Islet precursor cell (in vitro differentiated cells): ENCODE measurements around the gene NAA38.

ENCODE experiments used
- DNase-seq: peaks from one replicate; pipeline ENCODE4 v3.0.0-alpha.2; 2018

The NAA38 gene

GRCh38 chr17:7839876-7840261 is 17.5 kb downstream of the NAA38 start:
- DNase-seq = no peak

DNA sequence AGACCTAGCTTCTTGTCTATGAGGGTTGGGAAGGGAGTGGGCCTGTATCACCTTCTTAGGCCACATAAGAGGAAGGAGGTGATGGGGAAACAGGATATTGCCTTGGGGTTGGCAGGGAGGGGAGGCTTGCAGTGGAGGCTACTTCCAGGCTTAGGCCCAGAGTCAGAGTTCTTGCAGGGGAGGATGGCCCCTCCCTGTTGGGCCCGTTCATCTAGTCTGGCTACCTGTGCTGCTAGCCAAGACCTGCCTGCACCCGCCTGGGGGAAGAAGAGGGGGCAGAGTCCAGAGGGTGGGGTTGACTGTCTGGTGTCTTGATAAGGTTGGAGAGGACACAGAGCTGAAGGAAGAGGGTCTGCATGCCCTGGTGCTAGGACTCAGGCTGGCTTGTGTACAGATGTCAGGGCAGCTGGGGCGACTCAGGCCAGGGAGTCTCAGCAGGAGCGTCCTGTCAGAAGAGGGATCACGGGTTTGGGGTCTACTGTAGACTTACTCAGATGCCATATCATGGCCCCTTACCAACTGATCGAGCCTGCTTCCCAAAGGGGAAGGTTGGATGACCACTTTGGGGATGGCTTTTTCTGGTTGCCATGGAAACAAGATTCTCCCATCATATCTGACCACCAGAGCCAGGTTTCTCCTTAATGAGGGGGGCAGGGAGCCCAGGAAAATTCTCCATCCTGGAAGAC is 18.0 kb downstream of the NAA38 start:
- DNase-seq = peak; percentile 84

DNA sequence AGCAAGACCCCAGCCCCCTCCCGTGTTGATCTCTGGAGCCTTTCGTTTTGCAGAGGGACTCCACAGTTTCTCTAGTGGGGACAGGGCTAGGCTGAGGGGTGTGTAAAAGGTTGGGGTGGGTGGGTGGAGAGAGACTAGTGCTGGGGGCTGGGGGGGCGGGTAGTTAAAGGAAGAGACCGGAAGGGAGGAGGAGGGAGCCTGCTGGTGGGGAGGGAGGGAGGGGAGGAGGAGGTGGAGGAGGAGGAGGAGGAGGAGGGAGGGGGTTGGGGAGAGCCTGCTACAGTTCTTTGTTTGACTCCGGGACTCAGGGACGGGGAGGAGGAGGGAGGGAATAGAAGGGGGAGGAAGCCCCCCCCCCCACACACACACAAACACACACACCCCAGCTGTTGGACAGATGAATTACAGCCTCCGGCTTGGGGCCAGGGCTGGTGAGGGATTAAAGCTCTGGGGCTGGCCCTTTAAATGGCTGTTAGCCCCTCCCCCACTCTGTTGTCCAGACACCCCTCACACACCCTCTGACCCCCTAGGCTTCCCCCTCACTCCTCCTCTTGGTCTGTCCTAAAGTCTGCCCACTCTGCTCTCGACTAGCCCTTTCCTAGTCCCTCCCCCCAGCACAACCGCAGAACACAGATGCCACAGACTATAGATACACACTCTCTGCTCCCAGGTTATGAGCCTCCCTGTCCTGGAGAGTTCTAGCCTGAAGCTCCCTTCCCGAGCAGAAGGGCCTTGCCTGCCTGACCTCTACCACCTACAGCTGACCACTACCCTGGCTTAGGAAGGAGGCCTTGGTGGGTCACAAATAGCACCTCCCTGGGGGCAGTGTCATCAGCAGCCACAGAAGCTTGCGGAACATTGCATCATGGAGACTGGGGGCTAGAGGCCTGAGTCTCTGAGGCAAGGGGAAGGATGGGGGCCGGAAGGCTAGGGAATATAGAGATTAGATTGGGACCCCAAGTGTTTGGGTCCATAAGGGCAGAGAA is 19.0 kb downstream of the NAA38 start:
- peak; percentile 95 for DNase-seq

DNA sequence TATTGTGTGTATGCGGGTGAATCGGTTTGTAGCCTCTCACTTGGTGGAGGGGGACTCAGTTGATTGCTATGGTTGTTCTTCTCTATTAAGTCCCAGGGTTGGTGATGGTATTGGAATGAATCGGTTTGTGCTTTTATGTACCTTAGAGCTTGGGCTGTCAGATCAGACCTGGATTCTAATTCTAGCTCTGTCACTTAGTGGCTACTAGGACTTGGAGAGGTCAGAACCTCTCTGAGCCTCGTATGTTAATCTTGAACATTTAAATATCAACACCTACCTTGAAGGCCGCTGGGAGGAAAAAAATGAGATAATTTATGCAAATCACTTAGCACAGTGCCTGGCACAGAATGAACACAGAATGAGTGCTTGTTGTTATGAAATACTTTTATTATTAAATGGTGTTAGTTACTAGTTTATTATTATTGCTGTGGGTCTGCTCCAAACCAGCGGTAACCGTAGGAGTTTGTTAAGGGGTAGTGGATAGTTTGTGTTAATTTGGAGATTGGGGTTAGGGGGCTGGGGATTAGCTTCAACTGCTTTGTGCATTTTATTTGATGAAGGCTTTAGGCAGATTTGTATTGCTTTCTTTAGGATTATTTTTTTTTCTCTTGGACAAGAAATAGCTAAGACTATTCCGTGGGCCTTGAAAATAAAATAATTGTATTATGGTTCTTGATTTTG is 19.8 kb downstream of the NAA38 start:
- no peak for DNase-seq

- peak; percentile 100 for DNase-seq
Measured at GRCh38 chr17:7836596-7837407, 20.6 kb downstream of the NAA38 start.

DNA sequence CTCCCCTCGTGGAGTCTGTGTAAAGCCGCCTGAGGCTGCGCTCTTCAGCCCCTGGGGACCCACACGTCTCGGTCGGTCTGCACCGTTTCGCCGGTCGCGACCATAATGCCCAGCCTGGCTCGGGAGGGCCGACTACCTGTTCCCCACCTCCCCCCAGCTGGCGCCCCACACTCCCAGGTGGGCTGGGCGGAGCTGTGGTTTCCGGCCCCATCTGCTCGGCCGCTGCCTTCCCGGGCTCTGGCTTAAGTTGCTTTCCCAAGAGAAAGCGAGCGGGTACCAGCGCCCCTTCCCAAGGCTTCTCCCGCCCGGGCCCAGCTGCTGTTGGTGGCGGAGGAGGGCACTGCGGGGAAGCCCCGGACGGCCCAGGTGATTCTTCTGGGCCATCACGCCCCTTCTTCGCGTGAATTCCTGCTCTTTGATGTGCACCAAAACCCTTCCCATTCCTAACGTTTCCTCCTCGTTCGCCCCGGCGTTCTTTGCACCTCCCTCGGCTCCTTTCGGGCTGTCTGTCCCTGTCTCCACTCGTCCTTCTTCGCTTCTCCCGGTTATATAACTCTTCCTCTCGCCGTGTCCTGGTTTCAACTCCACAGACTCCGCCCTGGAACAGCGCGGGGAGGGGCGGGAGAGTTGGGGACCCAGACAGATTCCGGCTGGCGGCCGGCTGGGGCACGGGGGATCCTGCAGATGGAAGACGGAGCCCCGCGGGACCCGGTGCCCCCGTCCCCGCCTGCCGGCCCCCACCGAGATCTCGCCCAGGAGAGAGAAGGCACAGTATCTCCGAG is 21.4 kb downstream of the NAA38 start:
- DNase-seq = no peak

DNA sequence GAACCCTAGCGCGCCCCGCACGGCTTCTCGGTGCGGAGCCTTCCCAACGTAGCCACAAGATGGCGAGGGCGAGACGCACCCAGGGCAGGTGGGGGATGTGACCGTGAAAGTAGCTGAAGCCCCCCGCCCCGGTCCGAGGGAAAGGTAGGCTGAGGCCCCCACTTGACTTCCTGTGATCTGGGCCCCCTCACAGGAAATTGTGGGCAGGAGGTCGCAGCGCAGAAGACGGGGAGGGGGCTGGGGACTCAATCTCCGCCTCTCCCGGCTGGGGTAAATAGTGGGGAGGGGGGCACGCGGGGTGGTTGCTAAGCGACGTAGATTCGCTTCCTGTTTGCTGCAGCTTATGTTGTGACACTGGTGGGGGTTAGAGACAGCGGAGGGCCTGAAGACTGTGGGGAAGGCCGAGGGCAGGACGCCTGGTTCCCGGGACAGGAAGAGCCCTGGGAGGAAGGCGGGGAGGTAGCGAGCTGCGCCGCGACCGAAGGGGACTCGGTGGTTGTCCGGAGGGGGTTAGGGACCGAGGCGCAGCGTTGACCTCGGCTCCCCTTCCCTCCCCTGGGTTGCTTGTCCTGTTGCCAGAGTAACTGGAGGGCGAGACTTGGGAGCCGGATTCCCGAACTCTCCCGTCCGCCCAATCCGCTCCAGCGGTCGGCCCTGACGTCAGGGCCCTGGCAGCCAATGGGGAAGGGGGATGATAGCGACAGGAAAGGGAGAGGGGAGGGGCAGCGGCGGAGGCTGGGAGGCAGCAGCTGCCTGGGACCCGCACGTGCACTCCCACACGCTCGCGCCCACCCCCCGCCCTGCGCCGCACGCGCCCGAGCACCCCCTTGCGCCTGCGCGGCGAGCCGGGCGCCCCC is 22.2 kb downstream of the NAA38 start:
- peak; percentile 100 for DNase-seq

GRCh38 chr17:7834542-7834956 is 22.8 kb downstream of the NAA38 start:
- DNase-seq = no peak

DNA sequence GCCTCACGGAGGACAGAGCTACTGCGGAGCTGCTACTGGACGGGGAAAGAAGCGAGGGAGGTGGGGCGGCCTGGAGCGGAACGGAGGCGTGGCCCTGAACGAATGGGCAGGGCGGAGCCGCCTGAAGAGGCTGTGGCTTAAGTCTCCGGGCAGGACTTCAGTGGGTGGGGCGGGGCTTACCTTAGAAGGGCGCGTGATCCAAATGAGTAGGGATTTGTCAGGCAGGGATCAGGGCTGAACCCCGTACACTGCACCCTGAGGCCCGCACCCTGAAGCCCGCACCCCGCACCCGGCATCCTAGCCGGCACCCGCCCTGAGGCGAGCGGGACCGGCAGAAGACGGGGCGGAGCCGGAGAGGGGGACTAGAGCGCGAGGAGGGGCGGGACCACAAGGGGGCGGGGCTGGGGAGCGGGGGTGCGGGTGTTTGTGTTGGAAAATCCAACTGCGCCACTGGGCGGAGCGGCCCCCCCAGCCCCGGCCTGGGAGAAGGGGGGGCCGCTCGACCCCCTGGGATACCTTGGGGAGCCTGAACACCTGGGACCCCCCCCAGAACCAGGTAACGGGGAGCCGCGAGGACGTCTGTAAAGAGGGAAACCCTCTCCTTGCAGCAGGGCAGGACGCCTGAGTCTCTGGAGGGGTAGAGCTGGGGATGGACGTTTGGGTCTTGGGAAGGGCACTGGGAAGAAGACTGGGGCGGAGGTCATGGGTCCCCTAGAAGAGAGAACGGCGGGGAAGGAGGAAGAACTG is 23.4 kb downstream of the NAA38 start, which contains the start of gene KDM6B:
Gene KDM6B, plus strand, starts transcription at position 423 of the 747 bp plus-strand sequence. CDS start 11,338 bp downstream, outside the sequence.
- peak; percentile 99 for DNase-seq

DNA sequence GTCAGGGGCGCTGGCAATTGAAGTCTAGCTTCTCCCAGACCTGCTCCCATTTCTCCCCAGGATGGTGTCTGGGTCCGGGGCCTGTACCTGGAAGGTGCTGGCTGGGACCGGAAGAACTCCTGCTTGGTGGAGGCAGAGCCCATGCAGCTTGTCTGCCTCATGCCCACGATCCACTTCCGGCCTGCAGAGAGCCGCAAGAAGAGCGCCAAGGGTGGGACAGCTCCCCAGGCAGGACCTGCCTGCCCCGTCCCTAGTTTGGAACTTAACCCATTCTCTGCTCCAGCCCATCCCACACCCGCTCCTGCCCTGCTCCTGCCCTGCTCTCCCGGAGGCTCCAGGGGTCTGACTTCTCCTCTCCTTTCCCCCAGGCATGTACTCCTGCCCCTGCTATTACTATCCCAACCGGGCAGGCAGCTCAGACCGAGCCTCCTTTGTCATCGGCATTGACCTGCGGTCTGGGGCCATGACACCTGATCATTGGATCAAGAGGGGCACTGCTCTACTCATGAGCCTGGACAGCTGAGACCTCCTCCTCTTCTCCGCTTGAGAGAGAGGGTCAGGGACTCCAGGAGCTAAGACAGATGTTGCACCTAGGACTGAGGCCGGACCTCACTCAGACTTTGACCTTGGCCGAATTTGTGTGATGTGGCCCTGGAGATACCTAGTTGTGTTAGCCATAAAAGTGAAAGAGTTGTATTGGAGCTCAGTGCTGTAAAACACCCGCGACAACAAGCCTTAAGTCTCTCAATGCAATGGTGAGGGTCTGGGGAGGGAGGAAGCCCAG is 24.2 kb downstream of the NAA38 start:
- no peak for DNase-seq

- no peak for DNase-seq
Measured at GRCh38 chr17:7832431-7832830, 24.9 kb downstream of the NAA38 start.

DNA sequence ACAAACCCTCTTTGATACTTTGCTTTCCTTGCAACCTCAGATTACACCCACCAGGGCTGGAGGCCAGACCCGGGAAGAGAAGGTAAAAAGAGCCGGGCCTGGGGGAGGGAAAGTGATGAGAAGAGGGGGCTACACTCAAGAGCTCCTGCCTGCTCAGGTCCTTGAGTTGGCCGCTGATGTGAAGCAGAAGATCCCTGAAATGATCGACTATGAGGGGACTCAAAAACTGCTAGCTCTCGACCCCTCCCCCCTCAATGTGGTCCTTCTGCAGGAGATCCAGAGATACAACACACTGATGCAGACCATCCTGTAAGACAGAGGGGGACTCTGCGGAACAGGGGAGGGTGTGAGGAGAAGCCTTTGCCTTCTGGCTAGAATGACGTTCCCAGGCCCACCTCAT is 26.1 kb downstream of the NAA38 start:
- no peak for DNase-seq

DNA sequence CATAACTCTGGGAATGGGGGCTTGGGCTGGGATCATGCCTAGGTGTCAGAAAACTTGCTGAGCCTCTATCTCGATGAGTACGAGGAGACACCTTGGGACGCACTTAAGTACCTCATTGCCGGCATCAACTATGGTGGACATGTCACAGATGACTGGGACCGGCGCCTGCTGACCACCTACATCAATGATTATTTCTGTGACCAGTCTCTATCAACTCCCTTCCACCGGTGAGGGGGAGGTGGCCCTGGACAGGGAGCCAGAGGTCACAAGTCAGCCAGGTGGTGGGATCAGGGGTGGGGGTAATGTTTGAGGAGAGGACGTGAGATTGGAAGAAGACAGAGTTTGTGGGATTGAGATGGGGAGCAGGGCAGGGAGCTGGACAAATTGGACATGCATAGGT is 26.7 kb downstream of the NAA38 start:
- DNase-seq = no peak

- no peak for DNase-seq
Measured at GRCh38 chr17:7825206-7825990, 32.0 kb downstream of the NAA38 start.

- no peak for DNase-seq
Measured at GRCh38 chr17:7824021-7824924, 33.1 kb downstream of the NAA38 start.

- peak; percentile 89 for DNase-seq
Measured at GRCh38 chr17:7823581-7824001, 33.8 kb downstream of the NAA38 start.

DNA sequence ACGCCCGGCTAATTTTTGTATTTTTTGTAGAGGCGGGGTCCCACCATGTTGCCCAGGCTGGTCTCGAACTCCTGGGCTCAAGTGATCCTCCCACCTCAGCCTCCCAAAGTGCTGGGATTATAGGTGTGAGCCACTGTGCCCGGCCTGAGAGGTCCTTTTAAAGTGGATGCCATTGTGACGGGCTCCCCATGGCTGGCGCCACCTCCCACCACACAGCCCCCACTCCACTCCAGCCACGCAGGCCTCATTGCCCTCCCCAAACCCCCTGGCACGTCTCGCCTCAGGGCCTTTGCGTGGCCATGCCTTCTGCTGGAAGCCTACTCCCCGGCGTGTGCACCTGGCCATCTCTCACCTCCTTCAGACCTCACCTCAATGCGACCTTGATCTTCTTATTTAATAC is 35.2 kb downstream of the NAA38 start:
- DNase-seq = no peak
